IMR-90 (cell line): ENCODE results near the gene PPM1H. TPM values are rescaled to one million over a fixed set of nuclear protein-coding genes. Genes with fewer than 3 reads are reported as not detected.
A peak's percentile ranks its signal among the peaks of the same experiment; 100 is the strongest.

ENCODE experiments used
- ATAC-seq: fragments of 200-7000 bp; cut with Tn5 transposase; 2 replicates; pipeline ENCODE4 v1.9.1; 2020; ENCODE audit warnings: low read depth, mild to moderate bottlenecking, moderate library complexity
- BruUV-seq: library from RNA; stranded (reverse); fragments of 400-500 nt; replicated peaks from 2 replicates; lab custom pipeline; 2021; lab: Mats Ljungman, UMichigan
- CTCF ChIA-PET: fragments of 300-600 bp; formaldehyde crosslinking; extraction: SDS; loops from one replicate; lab custom pipeline; 2021; ENCODE audit warnings: antibody characterized with exemption; lab: Yijun Ruan, JAX
- POLR2A ChIA-PET: fragments of 300-600 bp; sonication (Branson Sonifier 250); formaldehyde crosslinking; loops from one replicate; lab custom pipeline; 2022; ENCODE audit warnings: antibody characterized with exemption; ENCODE audit not compliant: unreplicated experiment; lab: Charles Lee
- DNase-seq: peaks from one replicate; pipeline ENCODE4 v3.0.0; 2013
- H2AFZ ChIP-seq: replicated peaks from 2 replicates; pipeline ENCODE3; 2013; ENCODE audit warnings: low read length, mild to moderate bottlenecking; ENCODE audit not compliant: poor library complexity
- H2AK5ac ChIP-seq: 2 replicates; pipeline ENCODE4 v1.6.1; 2013; ENCODE audit warnings: low read depth, low read length, inconsistent platforms
- H2AK9ac ChIP-seq: replicated peaks from 2 replicates; pipeline ENCODE3; 2013; ENCODE audit warnings: mild to moderate bottlenecking, low read depth, low read length, moderate library complexity; ENCODE audit not compliant: poor library complexity
- H2BK120ac ChIP-seq: 2 replicates; pipeline ENCODE4 v1.6.1; 2013; ENCODE audit warnings: low read depth, low read length, inconsistent platforms
- H2BK15ac ChIP-seq: 3 replicates; pipeline ENCODE4 v1.6.1; 2013; ENCODE audit warnings: low read depth, low read length, inconsistent platforms
- H2BK20ac ChIP-seq: 2 replicates; pipeline ENCODE4 v1.6.1; 2013; ENCODE audit warnings: low read depth, mild to moderate bottlenecking, inconsistent platforms, low read length, moderate library complexity
- H2BK5ac ChIP-seq: 2 replicates; pipeline ENCODE4 v1.6.1; 2013; ENCODE audit warnings: mild to moderate bottlenecking, low read depth, low read length, inconsistent platforms; ENCODE audit not compliant: poor library complexity, severe bottlenecking
- H3K14ac ChIP-seq: replicated peaks from 2 replicates; pipeline ENCODE4 v1.6.1; 2013; ENCODE audit warnings: low read depth, low read length, inconsistent platforms
- H3K18ac ChIP-seq: 2 replicates; pipeline ENCODE4 v1.6.1; 2013; ENCODE audit warnings: low read depth, low read length, control low read depth
- H3K23ac ChIP-seq: 2 replicates; pipeline ENCODE4 v1.6.1; 2013; ENCODE audit warnings: low read depth, low read length, inconsistent platforms
- H3K27ac ChIP-seq: 2 replicates; pipeline ENCODE4 v1.5.1; 2013; ENCODE audit warnings: mild to moderate bottlenecking, control low read depth, low read length; ENCODE audit not compliant: insufficient read depth
- H3K27me3 ChIP-seq: 2 replicates; pipeline ENCODE4 v1.6.1; 2013; ENCODE audit warnings: low read length; ENCODE audit not compliant: control insufficient read depth, insufficient read depth
- H3K36me3 ChIP-seq: 2 replicates; pipeline ENCODE4 v1.6.1; 2013; ENCODE audit warnings: low read length, mixed read lengths; ENCODE audit not compliant: control insufficient read depth, insufficient read depth
- H3K4ac ChIP-seq: 2 replicates; pipeline ENCODE4 v1.6.1; 2013; ENCODE audit warnings: low read depth, low read length, inconsistent platforms
- H3K4me1 ChIP-seq: 2 replicates; pipeline ENCODE4 v1.6.1; 2013; ENCODE audit warnings: low read length, mixed read lengths; ENCODE audit not compliant: control insufficient read depth, insufficient read depth
- H3K4me2 ChIP-seq: 2 replicates; pipeline ENCODE4 v1.6.1; 2013; ENCODE audit warnings: low read depth, mild to moderate bottlenecking, control low read depth, low read length, moderate library complexity
- H3K4me3 ChIP-seq: 2 replicates; pipeline ENCODE4 v1.5.1; 2013; ENCODE audit warnings: low read depth, mild to moderate bottlenecking, control low read depth, low read length, moderate library complexity; ENCODE audit not compliant: insufficient read depth
- H3K56ac ChIP-seq: 2 replicates; pipeline ENCODE4 v1.6.1; 2013; ENCODE audit warnings: low read length, inconsistent platforms; ENCODE audit not compliant: insufficient read depth; ENCODE audit errors: extremely low read depth
- H3K79me1 ChIP-seq, 2 experiments: 2 replicates each; pipeline ENCODE4 v1.6.1; 2013; ENCODE audit warnings: low read length in 2 of 2, inconsistent platforms in 1 of 2, low read depth in 1 of 2
- H3K9ac ChIP-seq: 2 replicates; pipeline ENCODE4 v1.6.1; 2013; ENCODE audit warnings: low read depth, low read length, control low read depth
- H3K9me1 ChIP-seq: 2 replicates; pipeline ENCODE4 v1.6.1; 2013; ENCODE audit warnings: low read length, inconsistent platforms; ENCODE audit not compliant: insufficient read depth
- H3K9me3 ChIP-seq: 2 replicates; pipeline ENCODE4 v1.6.1; 2013; ENCODE audit warnings: low read length; ENCODE audit not compliant: control insufficient read depth, insufficient read depth
- H4K20me1 ChIP-seq: 2 replicates; pipeline ENCODE4 v1.6.1; 2013; ENCODE audit warnings: low read length, inconsistent platforms; ENCODE audit not compliant: insufficient read depth
- H4K5ac ChIP-seq: 2 replicates; pipeline ENCODE4 v1.6.1; 2013; ENCODE audit warnings: mild to moderate bottlenecking, low read depth, low read length, control low read depth
- H4K8ac ChIP-seq, 2 experiments: 2 replicates each; pipeline ENCODE4 v1.6.1; 2013; ENCODE audit warnings: low read depth in 2 of 2, low read length in 2 of 2, control low read depth in 1 of 2, inconsistent platforms in 1 of 2
- H4K91ac ChIP-seq: 2 replicates; pipeline ENCODE4 v1.6.1; 2013; ENCODE audit warnings: low read depth, low read length, inconsistent platforms; ENCODE audit not compliant: insufficient read depth
- CEBPB ChIP-seq: IDR thresholded peaks from 2 replicates; pipeline ENCODE4 v1.6.1; 2012; ENCODE audit warnings: low read depth, low read length, improper control_type of control experiment
- CHD1 ChIP-seq: IDR thresholded peaks from 2 replicates; pipeline ENCODE4 v1.6.1; 2012; ENCODE audit warnings: low read depth, low read length, improper control_type of control experiment
- FOS ChIP-seq: fragments of 150-350 bp; IDR thresholded peaks from 2 replicates; pipeline ENCODE4 v1.6.1; 2016; ENCODE audit warnings: low read depth, low read length
- MAFK ChIP-seq: IDR thresholded peaks from 2 replicates; pipeline ENCODE4 v1.6.1; 2012; ENCODE audit warnings: low read depth, low read length, improper control_type of control experiment
- MAZ ChIP-seq: IDR thresholded peaks from 2 replicates; pipeline ENCODE4 v1.6.1; 2012; ENCODE audit warnings: low read depth, mild to moderate bottlenecking, low read length, improper control_type of control experiment, moderate library complexity, borderline replicate concordance
- MXI1 ChIP-seq: IDR thresholded peaks from 2 replicates; pipeline ENCODE4 v1.6.1; 2012; ENCODE audit warnings: low read depth, mild to moderate bottlenecking, low read length, moderate library complexity, borderline replicate concordance
- NFE2L2 ChIP-seq: fragments of 150-350 bp; IDR thresholded peaks from 2 replicates; pipeline ENCODE4 v1.6.1; 2016; ENCODE audit warnings: low read depth, mild to moderate bottlenecking, low read length
- POLR2A ChIP-seq: IDR thresholded peaks from 2 replicates; pipeline ENCODE4 v1.6.1; 2012; ENCODE audit warnings: mild to moderate bottlenecking, low read depth, low read length
- RAD21 ChIP-seq: IDR thresholded peaks from 2 replicates; pipeline ENCODE4 v1.6.1; 2012; ENCODE audit warnings: low read length, improper control_type of control experiment
- RCOR1 ChIP-seq: IDR thresholded peaks from 2 replicates; pipeline ENCODE4 v1.6.1; 2012; ENCODE audit warnings: mild to moderate bottlenecking, low read length, improper control_type of control experiment; ENCODE audit not compliant: insufficient replicate concordance
- RFX5 ChIP-seq: IDR thresholded peaks from 2 replicates; pipeline ENCODE4 v1.8.0; 2012; ENCODE audit warnings: low read depth, mild to moderate bottlenecking, low read length, moderate library complexity
- WGBS, 2 experiments: methylation state at CpG; one replicate each; pipeline versions ENCODE4 v1.1.5 to v1.1.7; 2013; ENCODE audit warnings: missing lambda C conversion rate in 2 of 2; ENCODE audit not compliant: insufficient read length in 1 of 2; ENCODE audit errors: extremely low coverage in 2 of 2; 5-methylcytosine and 5-hydroxymethylcytosine counted together
- dilution Hi-C: fragments of 300-500 bp; cut with HindIII; formaldehyde crosslinking; loops from one replicate; pipeline ENCODE4 v1.14.3; 2018; ENCODE audit warnings: low sequenced_read_pairs; ENCODE audit not compliant: unreplicated experiment
- in situ Hi-C: fragments of 300-500 bp; cut with MboI; formaldehyde crosslinking; loops from 3 replicates; pipeline ENCODE4 v1.14.3; 2019; ENCODE audit warnings: low sequenced_read_pairs, inconsistent platforms, mixed read lengths
- intact Hi-C: fragments of 100-400 bp; cut with micrococcal nuclease; formaldehyde crosslinking; loops from 2 replicates; pipeline ENCODE4 v1.10.0; 2022
- polyA plus RNA-seq, 3 experiments: library from polyadenylated mRNA; depleted of rRNA; stranded (reverse); fragments of >200 nt; gene quantifications; 2 replicates each; pipeline ENCODE4 v1.2.3, GENCODE V29; 2012; ENCODE audit warnings: low replicate concordance in 1 of 3
- total RNA-seq: library from RNA; depleted of rRNA; stranded (reverse); fragments of >200 nt; gene quantifications from 2 replicates; pipeline ENCODE4 v1.2.3, GENCODE V29; 2012
- TF ChIP-seq, protein P1 (sequence below): fragments of 150-350 bp; IDR thresholded peaks from 2 replicates; pipeline ENCODE4 v1.6.1; 2016; ENCODE audit warnings: low read depth, mild to moderate bottlenecking, low read length, moderate library complexity, borderline replicate concordance
- TF ChIP-seq, protein P2 (sequence below): conservative IDR thresholded peaks from 2 replicates; pipeline ENCODE4 v1.5.1; 2012; ENCODE audit warnings: mild to moderate bottlenecking, low read depth, low read length, improper control_type of control experiment
- TF ChIP-seq, protein P3 (sequence below): fragments of 150-350 bp; IDR thresholded peaks from 2 replicates; pipeline ENCODE4 v1.6.1; 2017; ENCODE audit warnings: mild to moderate bottlenecking, antibody characterized with exemption, low read length, low read depth

PPM1H gene
- total and polyA plus RNA-seq, 2 of the 4 experiments (the other 2 are of a cell fraction): 0.14 to 0.18 TPM

DNA sequence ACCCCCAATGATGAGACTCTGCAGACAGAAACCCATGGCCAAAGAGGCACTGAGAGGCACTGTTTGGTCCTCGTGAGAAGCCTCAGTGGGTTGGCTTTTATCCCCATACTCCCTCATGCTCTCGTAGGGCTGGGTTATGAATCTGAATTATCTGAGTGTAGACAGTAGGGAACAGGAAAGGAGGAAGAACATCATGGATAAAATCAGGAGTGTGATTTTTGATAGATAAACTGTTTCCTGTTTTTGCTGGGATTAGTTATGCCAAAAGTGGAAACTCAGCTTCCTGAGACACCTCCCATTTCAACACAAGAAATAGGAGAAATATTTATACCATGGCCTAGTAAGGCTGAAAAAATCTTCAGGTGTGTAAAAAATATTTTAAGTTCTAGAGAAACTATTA, 177.9 kb downstream of the PPM1H start:
- Histone ChIP-seq H3K14ac (no peak overlapping the region), H3K23ac (peak overlapping the region; percentile 8; the same call in 1 of the 2 replicates), H2BK120ac (no peak overlapping the region), H3K9me1 (peaks cover 12% of the 10 kb centered on the region), H3K36me3 (no peaks in the 10 kb centered on the region), H4K20me1 (peaks cover 3% of the 10 kb centered on the region; the same call in 1 of the 2 replicates), H3K4me3 (no peak overlapping the region), H3K4me2 (no peak overlapping the region), H2AFZ (no peak overlapping the region), H3K27ac (no peak overlapping the region), H3K4ac (peak overlapping the region; percentile 45; the same call in 1 of the 2 replicates), H3K9ac (no peak overlapping the region), H4K5ac (no peak overlapping the region), H4K8ac (no peak overlapping the region), H3K4me1 (peaks cover 8% of the 10 kb centered on the region), H3K18ac (no peak overlapping the region), H3K79me1 (no peaks in the 10 kb centered on the region), H2BK15ac (peak overlapping the region; percentile 6; the same call in 1 of the 3 replicates), H3K56ac (no peak overlapping the region), H2BK5ac (no peak overlapping the region), H2AK9ac (peak overlapping the region; percentile 22), H3K27me3 (peaks cover 24% of the 10 kb centered on the region), H4K91ac (no peak overlapping the region), H2AK5ac (peak overlapping the region; percentile 65; the same call in 1 of the 2 replicates), H3K9me3 (no peaks in the 10 kb centered on the region), H2BK20ac (no peak overlapping the region)
- ChIA-PET POLR2A (no interaction called here), CTCF (interaction anchor here (0.6 kb wide), 1 partner anchor 22 kb away, joined by 3 read pairs; no protein-coding TSS in a partner anchor)
- no CpG with 5 or more reads among the region's 2 CpGs for WGBS, 2 experiments
- in situ Hi-C loops: no loop called here
- no peak for DNase-seq
- TF ChIP-seq MAZ: no peak
- no peak for TF ChIP-seq FOS
- no peak for TF ChIP-seq CHD1
- TF ChIP-seq CEBPB: no peak
- no peak for TF ChIP-seq POLR2A
- TF ChIP-seq, protein P1, sequence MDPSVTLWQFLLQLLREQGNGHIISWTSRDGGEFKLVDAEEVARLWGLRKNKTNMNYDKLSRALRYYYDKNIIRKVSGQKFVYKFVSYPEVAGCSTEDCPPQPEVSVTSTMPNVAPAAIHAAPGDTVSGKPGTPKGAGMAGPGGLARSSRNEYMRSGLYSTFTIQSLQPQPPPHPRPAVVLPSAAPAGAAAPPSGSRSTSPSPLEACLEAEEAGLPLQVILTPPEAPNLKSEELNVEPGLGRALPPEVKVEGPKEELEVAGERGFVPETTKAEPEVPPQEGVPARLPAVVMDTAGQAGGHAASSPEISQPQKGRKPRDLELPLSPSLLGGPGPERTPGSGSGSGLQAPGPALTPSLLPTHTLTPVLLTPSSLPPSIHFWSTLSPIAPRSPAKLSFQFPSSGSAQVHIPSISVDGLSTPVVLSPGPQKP: no peak
- TF ChIP-seq RCOR1: no peak
- no peak for TF ChIP-seq NFE2L2
- no peak for TF ChIP-seq RFX5
- no peak for TF ChIP-seq MXI1
- TF ChIP-seq, protein P2, sequence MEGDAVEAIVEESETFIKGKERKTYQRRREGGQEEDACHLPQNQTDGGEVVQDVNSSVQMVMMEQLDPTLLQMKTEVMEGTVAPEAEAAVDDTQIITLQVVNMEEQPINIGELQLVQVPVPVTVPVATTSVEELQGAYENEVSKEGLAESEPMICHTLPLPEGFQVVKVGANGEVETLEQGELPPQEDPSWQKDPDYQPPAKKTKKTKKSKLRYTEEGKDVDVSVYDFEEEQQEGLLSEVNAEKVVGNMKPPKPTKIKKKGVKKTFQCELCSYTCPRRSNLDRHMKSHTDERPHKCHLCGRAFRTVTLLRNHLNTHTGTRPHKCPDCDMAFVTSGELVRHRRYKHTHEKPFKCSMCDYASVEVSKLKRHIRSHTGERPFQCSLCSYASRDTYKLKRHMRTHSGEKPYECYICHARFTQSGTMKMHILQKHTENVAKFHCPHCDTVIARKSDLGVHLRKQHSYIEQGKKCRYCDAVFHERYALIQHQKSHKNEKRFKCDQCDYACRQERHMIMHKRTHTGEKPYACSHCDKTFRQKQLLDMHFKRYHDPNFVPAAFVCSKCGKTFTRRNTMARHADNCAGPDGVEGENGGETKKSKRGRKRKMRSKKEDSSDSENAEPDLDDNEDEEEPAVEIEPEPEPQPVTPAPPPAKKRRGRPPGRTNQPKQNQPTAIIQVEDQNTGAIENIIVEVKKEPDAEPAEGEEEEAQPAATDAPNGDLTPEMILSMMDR: no peak
- TF ChIP-seq RAD21: no peak
- no peak for TF ChIP-seq MAFK
- TF ChIP-seq, protein P3, sequence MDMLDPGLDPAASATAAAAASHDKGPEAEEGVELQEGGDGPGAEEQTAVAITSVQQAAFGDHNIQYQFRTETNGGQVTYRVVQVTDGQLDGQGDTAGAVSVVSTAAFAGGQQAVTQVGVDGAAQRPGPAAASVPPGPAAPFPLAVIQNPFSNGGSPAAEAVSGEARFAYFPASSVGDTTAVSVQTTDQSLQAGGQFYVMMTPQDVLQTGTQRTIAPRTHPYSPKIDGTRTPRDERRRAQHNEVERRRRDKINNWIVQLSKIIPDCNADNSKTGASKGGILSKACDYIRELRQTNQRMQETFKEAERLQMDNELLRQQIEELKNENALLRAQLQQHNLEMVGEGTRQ: no peak
- no peak for ATAC-seq
- no TSS peak for BruUV-seq
- dilution Hi-C loops: no loop called here
- intact Hi-C loops: no loop called here
